ENCODE results near the gene PRXL2B.

DNA sequence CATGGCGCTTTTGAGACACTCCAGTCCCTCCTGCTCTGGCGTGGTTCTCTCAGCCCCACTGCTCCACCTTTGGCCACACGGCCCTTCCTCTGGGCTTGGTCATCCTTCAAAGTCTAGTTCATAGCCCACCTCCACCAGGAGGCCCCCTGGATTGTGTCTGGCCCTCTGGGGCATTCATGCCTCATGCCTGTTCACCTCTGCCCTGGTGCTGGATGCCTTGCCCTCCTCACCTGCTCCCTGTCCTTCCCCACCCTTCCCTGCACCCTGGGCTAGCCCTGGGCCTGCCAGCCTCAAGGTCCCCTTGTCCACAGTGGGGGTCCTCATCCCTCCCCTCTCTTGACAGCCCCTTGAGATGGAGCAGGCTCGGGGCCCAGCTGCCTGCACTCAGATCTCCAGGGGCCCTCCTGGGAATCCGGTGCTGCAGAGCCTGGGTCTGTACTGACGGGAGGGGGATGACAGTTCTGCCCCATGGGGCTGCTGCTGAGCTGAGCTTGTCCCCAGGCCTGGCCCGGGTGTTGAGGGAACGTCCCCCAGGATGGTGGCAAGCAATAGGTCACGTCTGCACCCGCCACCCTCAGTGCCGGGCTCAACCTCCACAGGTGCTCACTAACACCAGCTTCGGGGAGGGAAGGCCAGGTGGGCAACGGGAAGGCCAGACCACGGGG is 18.4 kb downstream of the PRXL2B start:
- TF ChIP-seq CTCF (IDR thresholded peaks at IDR 0.05): no peak
- no peak for TF ChIP-seq POLR2A (IDR thresholded peaks at IDR 0.05)
